Activated effector memory CD4-positive, alpha-beta T cell treated with Interleukin-2 at 50 U/mL for 16 hours (primary cell): ENCODE results near the gene SH3RF2.

Source experiments
- DNase-seq: peaks from one replicate; pipeline ENCODE4 v3.0.0-alpha.2; 2020

SH3RF2 gene

DNA sequence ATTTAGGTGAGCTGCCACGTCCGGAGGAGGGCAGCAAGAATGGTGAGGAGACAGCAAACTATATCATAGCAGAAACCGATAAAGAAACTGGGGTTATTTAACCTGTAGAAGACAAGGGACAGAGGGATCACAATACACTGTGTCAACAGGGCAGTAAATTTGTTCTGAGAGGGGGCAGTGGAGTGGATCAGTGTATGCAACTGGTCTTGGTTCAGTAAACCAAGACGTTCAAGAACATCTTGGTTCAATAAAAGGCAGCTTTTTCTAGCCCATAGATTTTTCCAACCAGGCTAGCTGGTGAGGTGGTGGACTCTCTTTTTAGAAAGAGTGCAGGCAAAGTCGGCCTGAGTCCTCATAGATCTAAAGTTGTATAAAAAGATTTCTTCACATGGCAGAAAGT lies 113.7 kb downstream of the SH3RF2 start:
- DNase-seq = no peak

DNA sequence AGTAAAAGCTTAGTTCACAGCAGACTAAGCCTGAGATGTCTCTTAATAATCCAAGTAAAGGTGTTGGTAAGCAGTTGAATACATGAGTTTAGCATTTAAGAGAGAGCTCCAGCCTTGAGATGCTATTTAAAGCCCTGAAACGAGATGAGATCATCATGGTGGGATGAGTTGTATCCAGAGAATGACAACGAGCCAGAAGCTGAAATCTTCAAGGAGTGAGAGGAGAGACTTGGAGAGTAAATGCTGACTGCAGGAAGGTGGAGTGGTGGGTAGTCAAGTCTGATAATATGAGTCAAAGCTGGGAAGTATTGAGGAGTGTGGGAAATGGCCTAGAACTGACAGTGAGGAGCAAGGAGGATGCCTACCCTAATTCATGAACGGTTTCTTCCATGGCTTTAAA lies 115.3 kb downstream of the SH3RF2 start:
- DNase-seq = no peak

DNA sequence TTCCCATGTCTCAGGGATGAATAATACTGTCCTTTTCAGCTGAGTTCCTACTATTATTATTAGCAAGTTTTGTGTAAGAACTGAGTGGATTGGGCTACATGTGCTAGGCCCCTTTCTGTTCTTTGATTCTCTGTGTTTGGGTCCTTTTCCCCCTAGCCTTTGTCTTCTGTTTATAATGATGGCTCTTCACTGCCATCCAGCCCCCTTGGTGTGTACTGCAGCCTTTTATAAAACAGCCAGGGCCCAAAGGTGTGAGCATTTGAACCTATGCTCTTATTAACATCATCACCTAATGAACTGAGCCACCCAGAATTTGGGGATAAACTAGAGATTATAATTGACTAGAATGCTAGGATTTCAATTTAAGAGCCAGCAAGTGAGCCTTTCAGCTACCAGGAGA lies 116.4 kb downstream of the SH3RF2 start:
- no peak for DNase-seq

DNA sequence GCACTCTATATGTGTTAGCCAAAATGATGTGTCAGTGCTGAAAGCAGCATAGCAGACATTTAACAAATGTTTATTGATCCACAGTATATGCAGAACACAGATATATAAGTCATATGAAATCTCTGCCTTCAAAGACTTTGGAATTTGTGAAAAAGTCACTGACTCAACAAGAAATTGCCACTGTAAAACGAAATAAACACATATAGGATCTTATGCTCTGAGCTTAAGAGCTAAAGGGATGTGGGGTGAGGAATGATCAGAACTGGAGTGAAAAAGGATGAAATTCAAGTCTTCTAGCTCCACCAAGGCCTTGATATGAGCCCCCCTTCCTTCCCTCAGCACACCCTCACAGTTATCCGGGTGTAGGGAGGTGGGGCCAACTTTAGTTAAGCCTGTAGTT lies 119.1 kb downstream of the SH3RF2 start:
- DNase-seq = no peak

DNA sequence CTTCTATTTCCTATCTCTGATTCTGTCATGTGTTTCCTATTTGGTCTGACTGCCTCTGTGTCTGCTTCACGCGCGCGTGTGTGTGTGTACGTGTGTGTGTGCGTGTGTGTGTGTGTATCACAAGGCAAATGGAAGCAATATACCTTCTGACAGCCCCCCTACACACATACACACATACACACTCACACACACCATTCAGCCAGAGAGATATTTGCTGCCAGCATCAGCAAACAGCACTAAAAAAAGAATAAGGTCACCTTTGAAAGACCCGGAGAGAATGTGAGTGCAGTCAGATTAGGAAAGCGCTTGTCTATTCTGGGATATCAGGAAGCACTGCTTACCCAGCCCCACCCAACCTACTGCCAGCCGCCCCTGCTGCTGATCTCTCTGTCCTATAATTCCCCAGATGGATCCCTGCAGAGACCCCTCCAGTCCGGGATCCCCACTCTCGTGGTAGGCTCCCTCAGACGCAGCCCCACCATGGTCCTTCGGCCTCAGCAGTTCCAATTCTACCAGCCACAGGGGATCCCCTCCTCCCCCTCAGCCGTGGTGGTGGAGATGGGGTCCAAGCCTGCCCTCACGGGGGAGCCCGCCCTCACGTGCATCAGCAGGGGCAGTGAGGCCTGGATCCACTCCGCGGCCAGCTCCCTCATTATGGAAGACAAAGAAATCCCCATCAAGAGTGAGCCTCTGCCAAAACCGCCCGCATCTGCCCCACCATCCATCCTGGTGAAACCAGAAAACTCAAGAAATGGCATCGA lies 123.3 kb downstream of the SH3RF2 start:
- no peak for DNase-seq

DNA sequence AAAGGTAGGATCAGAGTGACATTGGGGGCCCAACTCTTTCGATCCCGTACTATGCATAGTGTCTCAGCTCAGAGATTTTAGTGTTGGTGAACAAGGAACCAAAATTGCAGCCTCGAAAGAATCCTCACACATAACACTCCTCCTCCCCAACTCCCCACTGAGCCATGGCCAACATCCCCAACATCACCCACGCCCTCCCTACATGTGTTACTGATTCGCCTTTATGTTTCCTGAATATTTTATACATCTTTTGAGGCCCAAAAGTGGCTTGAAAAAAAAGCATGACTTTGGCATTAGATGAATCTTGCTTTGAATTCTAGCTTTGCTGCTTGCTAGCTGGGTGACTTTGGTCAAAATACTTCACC lies 123.8 kb downstream of the SH3RF2 start:
- no peak for DNase-seq

DNA sequence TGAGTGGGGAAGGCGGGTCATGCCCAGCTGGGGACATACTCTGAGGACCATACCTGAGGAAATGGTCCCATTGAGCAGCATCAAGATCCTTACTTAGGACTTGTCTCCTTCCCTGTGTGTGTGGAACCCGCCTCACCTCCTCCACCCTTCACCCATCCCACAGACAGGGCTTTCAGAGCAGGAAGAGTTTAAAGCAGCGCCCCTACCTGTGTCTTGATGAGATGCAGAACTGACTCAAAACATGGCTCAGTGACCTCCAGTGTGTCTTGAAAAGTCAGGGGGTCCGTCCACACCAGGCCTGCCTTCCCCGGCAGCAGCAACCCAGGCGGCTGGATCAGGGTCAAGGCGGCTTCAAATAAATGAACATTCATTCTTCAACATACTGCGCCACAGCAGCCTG lies 130.6 kb downstream of the SH3RF2 start:
- no peak for DNase-seq

DNA sequence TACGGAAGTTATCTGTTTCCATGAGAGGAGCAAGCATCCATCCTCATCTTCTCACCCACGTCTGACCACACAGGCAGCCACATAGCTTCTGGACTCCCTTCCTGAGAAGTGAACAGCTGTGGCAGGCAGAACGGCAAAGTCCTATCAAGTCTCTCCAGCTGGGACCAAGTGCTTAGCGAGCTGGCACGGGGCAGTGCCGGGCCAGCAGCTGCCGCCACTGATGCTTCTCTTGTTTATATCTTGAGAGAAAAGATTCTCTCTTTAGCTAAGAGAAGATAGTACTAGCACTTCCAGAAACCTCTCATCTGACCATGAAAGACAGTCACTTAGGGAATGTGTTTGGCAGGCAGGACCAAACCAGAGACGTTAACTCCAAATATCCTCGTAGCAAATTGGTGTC lies 131.8 kb downstream of the SH3RF2 start:
- no peak for DNase-seq

DNA sequence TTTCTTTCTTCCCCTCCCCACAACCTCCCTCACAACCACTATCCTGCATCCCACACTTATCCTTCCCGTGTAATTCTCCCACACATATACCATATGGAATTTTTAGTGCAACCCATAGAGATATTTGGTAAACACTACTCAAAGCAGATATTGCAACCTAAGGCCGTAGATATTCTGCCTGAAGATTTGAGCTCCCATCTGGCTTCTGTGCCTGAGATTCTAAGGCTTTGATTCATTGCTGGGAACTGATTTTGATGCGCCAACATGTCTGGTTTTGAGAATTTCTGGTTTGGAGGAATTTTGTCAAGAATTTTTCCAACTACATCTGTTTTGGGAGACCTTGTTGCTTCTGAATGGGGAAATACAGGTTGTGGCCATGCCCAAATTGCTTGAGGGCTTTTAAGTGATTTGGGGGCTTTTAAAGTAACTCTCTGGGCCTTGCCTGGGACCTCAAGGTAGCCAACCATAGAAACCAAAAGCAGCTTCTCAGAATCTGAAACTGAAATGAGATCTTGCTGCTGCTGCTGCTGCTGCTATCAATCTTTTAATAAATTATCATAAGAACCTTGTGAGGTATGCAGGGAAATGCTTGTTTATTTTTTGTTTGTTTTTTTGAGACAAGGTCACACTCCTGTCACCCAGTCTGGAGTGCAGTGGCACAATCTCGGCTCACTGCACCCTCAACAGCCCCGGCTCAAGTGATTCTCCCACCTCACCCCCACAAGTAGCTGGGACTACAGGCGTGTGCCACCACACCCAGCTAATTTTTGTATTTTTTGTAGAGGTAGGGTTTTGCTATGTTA lies 132.8 kb downstream of the SH3RF2 start:
- no peak for DNase-seq

DNA sequence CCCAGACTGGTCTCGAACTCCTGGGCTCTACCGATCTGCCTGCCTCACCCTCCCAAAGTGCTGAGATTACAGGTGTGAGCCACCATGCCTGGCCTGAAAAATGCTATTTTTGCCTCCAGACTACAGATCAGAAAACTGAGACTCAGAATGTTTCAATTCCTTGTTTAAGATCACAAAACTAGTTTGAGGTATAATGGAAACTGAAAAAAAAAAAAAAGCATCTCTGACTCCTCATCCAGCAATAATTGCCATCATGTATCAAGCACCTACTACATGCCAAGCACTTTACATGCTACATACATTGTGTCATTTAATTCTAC lies 133.4 kb downstream of the SH3RF2 start:
- DNase-seq = no peak

DNA sequence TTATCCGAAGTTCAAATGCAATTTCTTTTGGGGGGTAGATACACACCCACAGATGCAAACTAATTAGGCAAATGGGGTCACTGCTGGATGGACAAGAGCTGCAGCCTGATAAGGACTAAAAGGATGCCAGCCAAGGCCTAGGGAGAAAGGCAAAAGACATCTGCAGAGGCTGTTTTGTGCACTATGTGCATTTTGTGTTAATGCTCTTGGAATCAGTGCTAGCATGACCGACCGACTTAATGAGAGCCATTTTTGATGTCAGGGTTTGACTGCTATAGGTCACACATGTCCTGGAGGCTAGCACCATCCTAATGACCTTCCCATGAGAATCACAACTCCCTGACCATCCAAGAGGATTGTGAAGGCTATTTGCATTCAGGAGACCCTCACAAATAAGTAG lies 134.4 kb downstream of the SH3RF2 start:
- no peak for DNase-seq

DNA sequence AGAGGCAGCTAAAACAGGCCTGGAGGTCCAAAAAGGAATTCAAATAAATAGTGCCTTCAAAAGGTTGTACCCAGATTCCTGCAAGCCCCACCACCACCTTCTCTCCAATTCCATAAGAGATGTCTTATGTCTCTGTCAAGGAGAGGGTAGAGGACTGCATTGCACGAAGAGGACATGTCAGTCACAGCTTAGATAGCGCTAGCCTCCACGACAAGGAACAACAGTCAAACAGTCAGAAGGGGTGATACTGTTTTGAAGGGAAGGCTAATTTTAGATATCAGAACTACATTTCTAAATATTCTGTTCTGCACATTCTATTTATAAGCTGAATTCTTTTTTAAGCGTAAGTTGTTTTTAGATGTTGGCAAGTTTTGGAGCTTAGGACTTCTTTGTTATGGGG lies 134.8 kb downstream of the SH3RF2 start:
- DNase-seq = no peak

DNA sequence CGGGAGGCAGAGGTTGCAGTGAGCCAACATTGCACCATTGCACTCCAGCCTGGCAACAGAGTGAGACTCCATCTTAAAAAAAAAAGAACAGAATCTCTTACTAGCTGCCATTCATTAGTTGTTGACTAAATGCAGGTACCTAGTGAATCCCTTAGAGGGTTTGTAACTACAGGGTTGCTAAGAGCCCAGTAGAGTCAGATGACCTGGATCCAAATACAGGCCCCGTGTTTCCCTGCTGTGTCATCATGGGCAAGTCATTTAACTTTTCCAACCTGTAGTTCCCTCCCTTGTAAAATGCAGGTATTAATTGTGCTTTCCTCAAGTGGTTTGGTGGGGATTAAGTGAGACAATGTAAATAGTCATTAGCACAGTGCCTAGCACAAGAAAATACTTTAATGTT lies 136.2 kb downstream of the SH3RF2 start:
- no peak for DNase-seq

DNA sequence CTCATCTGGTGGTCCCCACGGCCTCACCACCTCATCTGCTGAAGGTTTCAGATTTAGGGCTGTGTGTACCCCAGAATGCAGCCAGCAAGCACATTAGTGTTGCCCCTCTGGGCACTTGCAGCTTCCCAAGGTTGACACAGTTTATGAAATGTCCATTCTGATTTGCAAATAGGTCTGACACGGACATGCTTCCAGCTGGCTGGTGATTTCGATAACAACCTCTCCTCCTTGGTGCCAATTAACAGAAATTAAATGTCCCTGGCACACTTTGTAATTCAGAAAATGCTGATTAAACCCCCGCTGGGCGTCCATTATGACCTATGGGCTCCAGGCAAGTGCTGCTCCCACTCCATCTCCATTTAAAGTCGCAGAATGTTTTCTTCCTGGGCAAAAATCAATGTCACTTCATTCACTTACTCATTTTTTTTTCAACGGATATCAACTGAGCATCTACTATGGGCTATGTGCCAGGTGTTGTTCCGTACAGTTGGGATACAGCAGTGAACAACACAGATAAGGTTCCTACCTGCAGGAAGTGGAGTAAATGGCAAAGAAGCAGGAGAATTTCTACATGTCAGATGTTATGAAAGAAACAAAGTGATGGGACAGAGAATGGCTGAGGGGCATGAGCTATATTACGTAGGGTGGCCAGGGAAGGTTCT lies 137.0 kb downstream of the SH3RF2 start:
- DNase-seq = no peak

DNA sequence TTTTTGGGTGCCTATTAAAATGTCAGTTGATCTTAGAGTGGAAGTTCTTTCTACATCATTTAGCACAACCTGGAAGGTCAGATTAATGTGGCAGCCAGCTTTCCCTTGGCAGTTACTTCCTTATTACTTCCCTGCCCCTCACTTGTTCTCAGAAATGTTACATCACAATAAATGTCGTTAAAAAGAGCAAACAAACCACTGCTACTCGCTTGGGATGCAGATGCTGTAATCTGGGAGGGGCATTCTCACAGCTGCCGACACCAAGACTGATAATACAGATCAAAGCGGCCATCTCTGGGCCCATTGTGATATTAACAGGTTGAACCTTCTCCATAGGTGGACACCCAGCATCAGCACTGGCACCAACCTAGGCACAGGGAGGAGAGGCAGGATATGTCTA lies 139.7 kb downstream of the SH3RF2 start:
- no peak for DNase-seq

DNA sequence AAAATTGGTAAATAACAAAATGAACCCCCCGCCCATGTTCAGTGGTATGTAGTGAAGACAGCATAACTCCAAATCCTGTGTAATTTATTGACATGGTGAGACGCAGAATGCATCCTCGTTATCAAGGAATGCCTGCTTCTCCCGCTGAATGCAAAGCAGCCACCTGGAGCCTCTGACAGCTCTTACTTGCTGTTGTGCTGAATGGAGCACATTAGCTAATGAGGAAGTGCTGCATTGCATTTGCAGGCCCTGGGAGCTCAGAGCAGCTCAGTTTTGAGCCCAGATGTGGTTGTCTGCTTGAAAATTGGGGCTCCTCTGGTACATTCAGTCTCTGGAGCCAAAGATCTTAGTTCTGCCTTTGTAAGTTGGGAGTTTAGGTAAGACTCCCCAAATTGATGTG lies 140.1 kb downstream of the SH3RF2 start:
- no peak for DNase-seq

DNA sequence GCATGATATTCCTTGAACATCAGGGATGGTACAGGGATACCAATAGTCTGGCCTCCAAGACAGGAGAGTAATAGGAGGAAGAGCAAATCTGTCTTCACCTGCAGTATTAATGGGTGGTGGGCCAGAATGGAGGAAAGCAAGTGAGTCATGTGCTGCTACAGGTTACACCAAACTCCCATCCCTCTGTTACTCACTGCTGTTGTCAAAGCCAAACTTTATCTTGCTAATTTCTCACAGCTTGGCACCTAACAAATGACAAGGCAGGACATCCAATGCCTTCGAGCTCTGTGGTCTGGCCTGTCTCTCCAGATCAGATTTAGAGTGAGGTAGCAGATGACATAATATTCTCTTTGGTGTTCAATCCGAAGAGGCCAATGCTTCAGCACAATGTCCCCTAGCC lies 142.2 kb downstream of the SH3RF2 start:
- no peak for DNase-seq

DNA sequence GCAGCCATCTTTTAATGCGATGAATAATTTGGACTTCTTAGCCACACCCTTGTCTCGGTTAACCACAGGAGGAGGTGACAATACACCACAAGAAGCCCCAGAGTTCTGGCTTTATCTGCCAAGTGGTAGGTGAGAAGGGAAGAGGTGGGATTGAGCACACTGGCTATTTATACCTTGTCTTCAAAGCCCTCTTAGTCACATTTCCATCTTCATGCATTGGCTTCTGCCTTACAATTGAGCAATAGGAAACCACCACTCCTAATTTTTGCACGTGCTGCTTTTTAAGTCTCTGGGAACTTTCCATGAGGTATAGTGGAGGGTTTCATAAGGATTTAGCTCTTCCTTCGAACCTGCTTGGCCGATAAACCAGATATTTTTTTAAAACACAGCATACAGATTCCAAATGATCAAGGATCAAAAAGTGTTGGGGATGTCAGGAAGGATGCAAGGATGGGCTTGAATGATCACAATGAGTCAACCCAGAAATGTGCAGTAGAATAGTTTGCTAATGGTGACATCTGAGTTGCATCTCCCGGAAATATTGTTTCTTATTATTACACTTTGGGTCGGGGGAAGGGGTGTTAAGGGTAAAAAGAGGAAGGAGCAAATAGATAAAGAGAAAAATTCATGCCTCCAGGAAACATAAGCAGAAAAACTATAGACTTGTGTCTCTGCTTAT lies 143.5 kb downstream of the SH3RF2 start:
- no peak for DNase-seq

DNA sequence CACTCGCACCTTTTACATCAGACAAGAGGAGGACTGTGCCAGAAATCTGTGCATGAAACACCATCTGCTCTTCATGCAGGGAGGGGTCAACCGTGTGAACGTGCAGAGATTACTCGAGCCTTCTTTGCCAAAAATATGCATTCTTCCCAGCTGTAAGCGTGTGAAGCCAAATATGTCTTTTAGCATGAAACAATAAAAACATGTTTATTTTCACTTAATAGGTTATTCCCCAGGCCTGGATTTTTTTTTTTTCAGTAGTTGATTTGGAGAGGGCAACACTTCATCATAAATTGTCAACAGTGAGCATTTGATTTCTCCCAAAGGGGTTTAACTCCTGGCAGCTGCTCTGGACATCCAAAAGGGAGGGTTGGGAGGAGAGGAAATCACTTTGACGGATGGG lies 145.2 kb downstream of the SH3RF2 start:
- DNase-seq = no peak

DNA sequence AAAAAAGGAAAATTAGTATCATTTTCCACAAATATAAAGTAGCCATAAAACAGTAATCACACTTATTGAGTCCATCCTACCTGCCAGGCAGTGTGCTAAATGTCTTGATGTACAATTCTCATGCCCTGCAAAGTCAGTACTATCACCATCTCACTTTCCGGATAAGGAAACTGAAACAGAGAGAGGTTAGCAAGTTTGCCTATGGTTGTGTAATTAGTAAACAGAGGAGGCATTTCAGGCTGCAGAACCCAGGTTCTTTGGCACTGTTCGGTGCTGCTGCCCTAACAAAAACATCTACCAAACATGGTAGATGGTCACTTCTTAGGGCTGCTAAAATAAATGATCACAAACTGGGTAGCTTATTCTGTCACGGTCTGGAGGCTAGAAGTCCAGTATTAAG lies 146.4 kb downstream of the SH3RF2 start:
- DNase-seq = no peak

DNA sequence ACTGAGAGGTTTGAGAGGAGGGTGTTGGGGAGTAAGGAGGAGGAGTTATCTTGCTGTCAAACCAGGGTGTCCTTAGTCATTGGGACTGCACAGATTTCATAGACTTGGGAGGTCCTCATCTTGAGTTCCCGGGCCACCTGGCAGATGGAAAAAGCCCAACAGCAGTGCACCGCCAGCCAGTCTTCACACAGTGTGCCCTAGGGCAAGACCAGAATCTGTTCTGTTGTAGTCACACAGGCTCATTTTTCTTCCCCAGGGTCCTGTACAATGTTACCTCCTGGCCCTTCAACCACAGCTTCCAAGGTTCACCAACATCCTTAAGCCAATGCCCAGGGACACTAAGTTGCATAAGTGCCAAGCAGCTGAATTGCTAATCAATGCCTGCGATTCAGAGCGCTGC lies 148.0 kb downstream of the SH3RF2 start:
- no peak for DNase-seq

DNA sequence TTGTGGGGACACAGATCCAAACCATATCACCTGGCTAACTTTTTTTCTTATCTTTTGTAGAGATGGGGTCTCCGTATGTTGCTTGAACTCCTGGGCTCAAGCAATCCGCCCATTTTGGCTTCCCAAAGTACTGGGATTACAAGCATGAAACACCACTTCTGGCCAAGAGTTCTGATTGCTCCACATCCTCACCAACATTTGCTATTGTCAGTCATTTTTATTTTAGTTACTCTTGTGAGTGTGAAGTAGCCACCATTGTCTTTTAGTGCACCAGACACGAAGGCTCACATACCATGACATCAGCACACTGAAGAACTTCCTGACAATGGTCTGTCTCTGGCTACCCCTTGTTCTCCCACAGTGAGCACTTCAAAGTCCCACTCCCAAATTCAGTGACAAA lies 151.7 kb downstream of the SH3RF2 start:
- no peak for DNase-seq

DNA sequence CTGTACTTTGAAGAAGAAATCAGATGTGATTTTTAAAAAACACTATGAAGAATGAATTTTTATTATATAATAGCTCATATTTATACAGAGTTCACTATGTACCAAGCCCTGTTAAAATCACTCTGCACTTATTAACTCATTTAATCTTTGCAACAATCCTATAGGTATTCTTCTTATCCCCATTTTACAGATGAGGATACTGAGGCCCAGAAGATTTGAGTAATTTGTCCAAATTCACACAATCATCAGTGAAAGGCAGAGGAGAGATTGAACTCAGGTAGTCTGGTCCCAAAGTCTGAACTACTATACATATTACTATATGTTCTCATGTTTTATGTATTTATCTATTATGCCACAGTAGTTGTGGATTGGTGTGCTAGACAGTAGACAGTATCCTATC lies 152.9 kb downstream of the SH3RF2 start:
- DNase-seq = no peak

DNA sequence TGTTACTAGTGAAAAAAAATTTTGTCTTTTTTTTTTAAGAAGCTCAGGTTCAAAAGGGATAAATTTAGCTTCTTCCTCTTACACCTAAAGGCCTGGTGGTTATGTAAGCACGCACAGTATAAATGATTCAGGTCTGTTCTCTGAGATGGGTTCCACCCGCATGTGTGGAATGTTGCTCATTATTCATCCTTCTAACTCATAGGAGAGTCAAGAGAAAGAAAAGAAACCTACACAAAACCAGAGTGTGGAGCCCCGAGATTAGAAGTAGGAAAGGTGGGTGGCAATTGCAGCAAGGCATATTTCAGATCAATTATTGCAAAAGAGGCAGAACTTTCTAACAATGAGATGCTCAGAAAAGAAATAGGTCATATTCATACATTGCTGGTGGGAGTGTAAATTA lies 155.5 kb downstream of the SH3RF2 start:
- DNase-seq = no peak
